GM21515 (cell line): ENCODE data around the gene MPIG6B.
"Not testable (repeated sequence)": the region's sequence is repeated elsewhere in the genome, so short reads cannot be mapped to it uniquely, and the experiment has no call there.

Experiments
- ATAC-seq: cut with Tn5 transposase; IDR thresholded peaks from one replicate; pipeline ENCODE4 v1.9.1; 2021; ENCODE audit not compliant: unreplicated experiment

MPIG6B gene

GRCh38 chr6:31700740-31701401 lies 22.3 kb upstream of the MPIG6B start:
- no peak for ATAC-seq

- no peak for ATAC-seq
Measured at GRCh38 chr6:31701666-31702404, 21.3 kb upstream of the MPIG6B start.

GRCh38 chr6:31702405-31702818 lies 20.8 kb upstream of the MPIG6B start:
- no peak for ATAC-seq

- peak; percentile 71 for ATAC-seq
Measured at GRCh38 chr6:31702819-31703716, 20.1 kb upstream of the MPIG6B start, which contains the start of gene ABHD16A. Gene ABHD16A, minus strand, starts transcription at chr6:31703324. Its CDS starts 43 bp downstream, at chr6:31703281.

GRCh38 chr6:31705931-31706330 lies 17.2 kb upstream of the MPIG6B start:
- no peak for ATAC-seq

GRCh38 chr6:31706599-31706998 lies 16.6 kb upstream of the MPIG6B start, which contains the start of gene LY6G6F:
Gene LY6G6F, plus strand, starts transcription at chr6:31706866. Its CDS starts 41 bp downstream, at chr6:31706907.
- no peak for ATAC-seq

- no peak for ATAC-seq
Measured at GRCh38 chr6:31707701-31708100, 15.5 kb upstream of the MPIG6B start.

GRCh38 chr6:31708224-31708623 lies 14.9 kb upstream of the MPIG6B start:
- no peak for ATAC-seq

- ATAC-seq = not testable (repeated sequence)
Measured at GRCh38 chr6:31709157-31709556, 14.0 kb upstream of the MPIG6B start.

- no peak for ATAC-seq
Measured at GRCh38 chr6:31710523-31711219, 12.5 kb upstream of the MPIG6B start.

- no peak for ATAC-seq
Measured at GRCh38 chr6:31711233-31711632, 11.9 kb upstream of the MPIG6B start.

GRCh38 chr6:31712296-31712695 lies 10.9 kb upstream of the MPIG6B start:
- no peak for ATAC-seq

- ATAC-seq = no peak
Measured at GRCh38 chr6:31713465-31713864, 9.7 kb upstream of the MPIG6B start.

GRCh38 chr6:31713991-31714684 lies 9.0 kb upstream of the MPIG6B start:
- ATAC-seq = no peak

GRCh38 chr6:31715022-31715958 lies 7.9 kb upstream of the MPIG6B start, which contains the start of gene LY6G6D:
Gene LY6G6D, plus strand, starts transcription at chr6:31715348. Its CDS starts 8 bp downstream, at chr6:31715356.
- no peak for ATAC-seq

- ATAC-seq = no peak
Measured at GRCh38 chr6:31717499-31718222, 5.5 kb upstream of the MPIG6B start.

- no peak for ATAC-seq
Measured at GRCh38 chr6:31718265-31718664, 4.9 kb upstream of the MPIG6B start.

- no peak for ATAC-seq
Measured at GRCh38 chr6:31719001-31719400, 4.2 kb upstream of the MPIG6B start.
